GM10266 (cell line): ENCODE results near the gene ZNHIT6.

Source experiments
- DNase-seq: peaks from one replicate; pipeline ENCODE4 v3.0.0; 2012; ENCODE audit errors: extremely low spot score
- CTCF ChIP-seq: IDR thresholded peaks from 2 replicates; pipeline ENCODE4 v1.5.1; 2012; ENCODE audit warnings: mild to moderate bottlenecking, low read depth; ENCODE audit not compliant: control insufficient read depth, insufficient read depth; ENCODE audit errors: missing control alignments

Gene ZNHIT6

DNA sequence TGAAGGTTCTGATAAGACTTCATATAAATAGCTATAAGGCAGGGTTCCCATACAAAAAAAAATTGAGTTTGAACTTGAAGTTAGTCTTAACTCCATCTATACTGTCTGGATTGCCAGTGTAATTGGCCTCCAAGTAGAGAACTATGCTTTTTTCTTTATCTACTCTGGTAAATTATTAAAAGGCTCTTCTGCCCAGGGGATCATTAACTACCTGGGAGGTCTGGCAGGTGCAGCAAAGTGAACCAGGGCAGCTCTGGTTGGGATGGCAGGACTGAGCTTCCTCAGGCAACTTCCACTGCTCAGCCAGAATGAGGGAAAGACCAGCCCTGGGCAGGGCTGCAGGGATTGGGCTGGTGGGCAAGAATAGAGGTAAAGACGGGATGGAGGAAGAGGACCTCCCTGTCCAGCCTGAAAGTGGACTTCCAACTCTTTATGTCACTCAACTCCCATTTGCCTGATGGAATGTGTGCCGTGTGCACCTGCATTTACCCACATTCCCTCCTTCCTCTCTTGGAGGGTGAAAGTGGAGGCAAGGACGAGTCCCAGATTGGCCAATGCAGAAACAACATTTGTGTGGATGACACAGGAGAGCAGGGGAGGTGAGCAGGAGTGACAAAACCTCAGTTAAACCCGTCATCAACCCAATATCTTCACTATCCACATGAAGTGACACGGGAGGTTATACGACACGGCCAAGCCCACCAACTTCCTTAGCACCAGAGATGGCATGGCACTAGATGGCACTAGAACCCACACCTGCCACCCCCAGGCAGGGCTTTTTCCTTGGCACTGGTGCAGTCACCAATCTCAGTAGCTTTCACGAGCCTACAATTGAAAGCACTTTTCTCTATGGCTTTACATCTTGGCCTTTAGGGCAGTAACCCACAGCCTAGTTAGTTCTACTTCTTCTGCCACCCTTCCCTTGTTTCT, 102.5 kb downstream of the ZNHIT6 start:
- no peak for DNase-seq
- TF ChIP-seq CTCF, result no peak

DNA sequence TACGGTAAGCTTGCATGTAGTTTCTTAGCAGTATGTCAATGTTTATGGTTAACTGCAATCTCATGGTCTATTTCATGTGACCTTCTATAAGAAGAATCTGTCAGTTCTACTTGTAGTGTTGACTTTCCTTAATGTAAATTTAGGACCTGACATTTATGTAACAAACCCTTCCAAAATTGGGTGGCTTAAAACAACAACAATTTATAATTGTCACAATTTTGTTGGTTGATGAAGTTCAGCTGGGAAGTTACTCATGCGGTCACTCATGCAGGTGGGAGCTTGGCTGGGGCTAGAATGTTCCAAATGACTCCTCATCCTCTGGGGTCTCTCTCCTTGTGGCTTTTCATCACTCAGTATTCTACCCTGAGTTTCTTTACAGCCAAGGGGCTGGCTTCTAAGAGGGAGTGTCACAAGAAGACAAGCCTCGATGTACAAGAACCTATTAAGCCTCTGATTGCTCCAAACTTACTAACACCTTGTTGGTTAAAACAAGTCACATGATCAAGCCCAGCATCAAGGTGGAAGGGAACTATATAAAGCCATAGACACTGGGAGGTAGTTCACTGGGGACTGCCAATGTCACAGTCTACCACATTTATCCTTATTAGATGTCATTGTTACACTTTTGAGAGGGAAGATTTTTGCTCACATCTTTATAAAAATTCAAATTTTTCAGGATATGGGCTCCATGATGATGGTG, 103.8 kb downstream of the ZNHIT6 start:
- DNase-seq, result no peak
- TF ChIP-seq CTCF, result no peak

- TF ChIP-seq CTCF, result no peak
- no peak for DNase-seq
These were observed 105.0 kb downstream of the ZNHIT6 start for GRCh38 chr1:85603086-85603880.

- DNase-seq, result no peak
- TF ChIP-seq CTCF, result no peak
These were observed 105.7 kb downstream of the ZNHIT6 start for GRCh38 chr1:85602571-85602970.

DNA sequence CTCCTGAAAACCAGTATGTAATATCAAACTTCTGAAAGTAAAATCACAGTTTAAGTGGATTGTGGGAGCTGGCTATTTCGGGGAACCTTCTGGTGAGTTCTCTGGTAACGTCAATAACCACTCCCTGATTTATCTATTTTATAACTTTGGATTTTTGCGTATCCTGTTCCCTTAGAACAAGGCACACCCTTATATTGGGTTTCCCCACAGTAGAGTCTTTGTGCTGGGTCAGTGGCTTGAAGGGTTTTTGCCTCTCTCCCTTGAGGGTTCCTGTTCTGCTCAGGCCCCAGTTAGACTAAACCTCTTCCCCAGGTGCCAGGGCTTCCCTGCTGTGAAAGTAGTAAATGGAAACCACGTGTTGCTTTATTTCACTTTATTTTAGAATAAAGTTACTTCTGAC, 106.3 kb downstream of the ZNHIT6 start:
- DNase-seq, result no peak
- no peak for TF ChIP-seq CTCF

- TF ChIP-seq CTCF, result no peak
- no peak for DNase-seq
These were observed 108.6 kb downstream of the ZNHIT6 start for GRCh38 chr1:85599681-85600080.
